Measurements from ENCODE around the gene TIRAP.

Gene TIRAP

GRCh38 chr11:126263489-126263888, 19.4 kb upstream of the TIRAP start:
- WGBS, 2 experiments: 96% methylated on average over 6 of the region's 6 CpGs
- Histone ChIP-seq H3K9me3 (ENCODE audit: control insufficient read depth, low read length) (no peaks in the 10 kb centered on the region), H3K27me3 (ENCODE audit: control insufficient read depth, insufficient read depth, low read length, poor library complexity, severe bottlenecking) (no peaks in the 10 kb centered on the region), H3K4me1 (ENCODE audit: control insufficient read depth, insufficient read depth, low read length) (peaks cover 7% of the 10 kb centered on the region), H3K4me3 (ENCODE audit: insufficient read depth, low read depth, low read length) (no peak overlapping the region), H3K36me3 (ENCODE audit: control insufficient read depth, insufficient read depth, low read length) (peaks cover 52% of the 10 kb centered on the region), H3K27ac (ENCODE audit: insufficient read depth, low read depth, low read length, poor library complexity, severe bottlenecking) (no peak overlapping the region)

- Histone ChIP-seq H3K36me3 (ENCODE audit: control insufficient read depth, insufficient read depth, low read length) (peaks cover 52% of the 10 kb centered on the region), H3K27ac (ENCODE audit: insufficient read depth, low read depth, low read length, poor library complexity, severe bottlenecking) (no peak overlapping the region), H3K4me3 (ENCODE audit: insufficient read depth, low read depth, low read length) (no peak overlapping the region), H3K4me1 (ENCODE audit: control insufficient read depth, insufficient read depth, low read length) (peaks cover 11% of the 10 kb centered on the region), H3K27me3 (ENCODE audit: control insufficient read depth, insufficient read depth, low read length, poor library complexity, severe bottlenecking) (no peaks in the 10 kb centered on the region), H3K9me3 (ENCODE audit: control insufficient read depth, low read length) (no peaks in the 10 kb centered on the region)
- WGBS, 2 experiments: 94 to 95% methylated on average over 8 of the region's 8 CpGs
Observed at GRCh38 chr11:126265811-126266210, 17.1 kb upstream of the TIRAP start.

GRCh38 chr11:126267650-126268049, 15.2 kb upstream of the TIRAP start:
- no peaks in the 10 kb centered on the region for H3K9me3 ChIP-seq (ENCODE audit: control insufficient read depth, low read length)
- no peaks in the 10 kb centered on the region for H3K27me3 ChIP-seq (ENCODE audit: control insufficient read depth, insufficient read depth, low read length, poor library complexity, severe bottlenecking)
- peaks cover 11% of the 10 kb centered on the region for H3K4me1 ChIP-seq (ENCODE audit: control insufficient read depth, insufficient read depth, low read length)
- H3K4me3 ChIP-seq (ENCODE audit: insufficient read depth, low read depth, low read length): peak overlapping the region; percentile 99
- WGBS, 2 experiments: 89 to 90% methylated on average over 6 of the region's 6 CpGs
- peak overlapping the region; percentile 83 for H3K27ac ChIP-seq (ENCODE audit: insufficient read depth, low read depth, low read length, poor library complexity, severe bottlenecking)
- H3K36me3 ChIP-seq (ENCODE audit: control insufficient read depth, insufficient read depth, low read length): peaks cover 44% of the 10 kb centered on the region

GRCh38 chr11:126268361-126268707, 14.6 kb upstream of the TIRAP start:
- H3K4me1 ChIP-seq (ENCODE audit: control insufficient read depth, insufficient read depth, low read length): peaks cover 11% of the 10 kb centered on the region
- WGBS, 2 experiments: 1% methylated on average over 23 of the region's 23 CpGs
- peak overlapping the region; percentile 83 for H3K27ac ChIP-seq (ENCODE audit: insufficient read depth, low read depth, low read length, poor library complexity, severe bottlenecking)
- no peaks in the 10 kb centered on the region for H3K9me3 ChIP-seq (ENCODE audit: control insufficient read depth, low read length)
- peaks cover 42% of the 10 kb centered on the region for H3K36me3 ChIP-seq (ENCODE audit: control insufficient read depth, insufficient read depth, low read length)
- H3K4me3 ChIP-seq (ENCODE audit: insufficient read depth, low read depth, low read length): peak overlapping the region; percentile 99
- no peaks in the 10 kb centered on the region for H3K27me3 ChIP-seq (ENCODE audit: control insufficient read depth, insufficient read depth, low read length, poor library complexity, severe bottlenecking)

- H3K4me3 ChIP-seq (ENCODE audit: insufficient read depth, low read depth, low read length): peak within 1 kb of the TSS; percentile 99
- H3K9me3 ChIP-seq (ENCODE audit: control insufficient read depth, low read length): no peaks in the 10 kb centered on the region
- H3K4me1 ChIP-seq (ENCODE audit: control insufficient read depth, insufficient read depth, low read length): peaks cover 11% of the 10 kb centered on the region
- 1% methylated on average over 64 of the region's 64 CpGs for WGBS, 2 experiments
- H3K27ac ChIP-seq (ENCODE audit: insufficient read depth, low read depth, low read length, poor library complexity, severe bottlenecking): peak within 1 kb of the TSS; percentile 83
- peaks cover 41% of the 10 kb centered on the region for H3K36me3 ChIP-seq (ENCODE audit: control insufficient read depth, insufficient read depth, low read length)
- no peaks in the 10 kb centered on the region for H3K27me3 ChIP-seq (ENCODE audit: control insufficient read depth, insufficient read depth, low read length, poor library complexity, severe bottlenecking)
Observed at GRCh38 chr11:126268708-126269579, 13.9 kb upstream of the TIRAP start, which contains the start of the genes FOXRED1 and SRPRA. Gene FOXRED1 (plus strand): TSS chr11:126269154. CDS start chr11:126269207, 53 bp downstream. Gene SRPRA (minus strand): TSS chr11:126268895. CDS start chr11:126268804, 91 bp downstream.

GRCh38 chr11:126277322-126277721, 5.6 kb upstream of the TIRAP start:
- H3K4me1 ChIP-seq (ENCODE audit: control insufficient read depth, insufficient read depth, low read length): no peaks in the 10 kb centered on the region
- H3K9me3 ChIP-seq (ENCODE audit: control insufficient read depth, low read length): no peaks in the 10 kb centered on the region
- peaks cover 26% of the 10 kb centered on the region for H3K36me3 ChIP-seq (ENCODE audit: control insufficient read depth, insufficient read depth, low read length)
- H3K4me3 ChIP-seq (ENCODE audit: insufficient read depth, low read depth, low read length): no peak overlapping the region
- H3K27me3 ChIP-seq (ENCODE audit: control insufficient read depth, insufficient read depth, low read length, poor library complexity, severe bottlenecking): no peaks in the 10 kb centered on the region
- no peak overlapping the region for H3K27ac ChIP-seq (ENCODE audit: insufficient read depth, low read depth, low read length, poor library complexity, severe bottlenecking)
- WGBS, 2 experiments: 94 to 96% methylated on average over 11 of the region's 11 CpGs

GRCh38 chr11:126277780-126278179, 5.1 kb upstream of the TIRAP start:
- Histone ChIP-seq H3K4me1 (ENCODE audit: control insufficient read depth, insufficient read depth, low read length) (no peaks in the 10 kb centered on the region), H3K36me3 (ENCODE audit: control insufficient read depth, insufficient read depth, low read length) (peaks cover 26% of the 10 kb centered on the region), H3K4me3 (ENCODE audit: insufficient read depth, low read depth, low read length) (no peak overlapping the region), H3K27me3 (ENCODE audit: control insufficient read depth, insufficient read depth, low read length, poor library complexity, severe bottlenecking) (no peaks in the 10 kb centered on the region), H3K9me3 (ENCODE audit: control insufficient read depth, low read length) (no peaks in the 10 kb centered on the region), H3K27ac (ENCODE audit: insufficient read depth, low read depth, low read length, poor library complexity, severe bottlenecking) (no peak overlapping the region)
- WGBS, 2 experiments: 95 to 98% methylated on average over 4 of the region's 4 CpGs

GRCh38 chr11:126279191-126279590, 3.7 kb upstream of the TIRAP start:
- H3K27ac ChIP-seq (ENCODE audit: insufficient read depth, low read depth, low read length, poor library complexity, severe bottlenecking): no peak overlapping the region
- H3K4me1 ChIP-seq (ENCODE audit: control insufficient read depth, insufficient read depth, low read length): no peaks in the 10 kb centered on the region
- 87 to 89% methylated on average over 8 of the region's 8 CpGs for WGBS, 2 experiments
- no peak overlapping the region for H3K4me3 ChIP-seq (ENCODE audit: insufficient read depth, low read depth, low read length)
- peaks cover 16% of the 10 kb centered on the region for H3K36me3 ChIP-seq (ENCODE audit: control insufficient read depth, insufficient read depth, low read length)
- H3K9me3 ChIP-seq (ENCODE audit: control insufficient read depth, low read length): no peaks in the 10 kb centered on the region
- peaks cover 10% of the 10 kb centered on the region for H3K27me3 ChIP-seq (ENCODE audit: control insufficient read depth, insufficient read depth, low read length, poor library complexity, severe bottlenecking)

GRCh38 chr11:126280595-126280994, 2.3 kb upstream of the TIRAP start:
- H3K27me3 ChIP-seq (ENCODE audit: control insufficient read depth, insufficient read depth, low read length, poor library complexity, severe bottlenecking): peaks cover 10% of the 10 kb centered on the region
- H3K36me3 ChIP-seq (ENCODE audit: control insufficient read depth, insufficient read depth, low read length): peaks cover 6% of the 10 kb centered on the region
- no peaks in the 10 kb centered on the region for H3K9me3 ChIP-seq (ENCODE audit: control insufficient read depth, low read length)
- H3K4me3 ChIP-seq (ENCODE audit: insufficient read depth, low read depth, low read length): no peak overlapping the region
- H3K4me1 ChIP-seq (ENCODE audit: control insufficient read depth, insufficient read depth, low read length): no peaks in the 10 kb centered on the region
- H3K27ac ChIP-seq (ENCODE audit: insufficient read depth, low read depth, low read length, poor library complexity, severe bottlenecking): no peak overlapping the region
- WGBS, 2 experiments: 90% methylated on average over 5 of the region's 5 CpGs

- Histone ChIP-seq H3K4me1 (ENCODE audit: control insufficient read depth, insufficient read depth, low read length) (no peaks in the 10 kb centered on the region), H3K27me3 (ENCODE audit: control insufficient read depth, insufficient read depth, low read length, poor library complexity, severe bottlenecking) (peaks cover 10% of the 10 kb centered on the region), H3K27ac (ENCODE audit: insufficient read depth, low read depth, low read length, poor library complexity, severe bottlenecking) (no peak overlapping the region), H3K36me3 (ENCODE audit: control insufficient read depth, insufficient read depth, low read length) (peaks cover 2% of the 10 kb centered on the region), H3K4me3 (ENCODE audit: insufficient read depth, low read depth, low read length) (no peak overlapping the region), H3K9me3 (ENCODE audit: control insufficient read depth, low read length) (no peaks in the 10 kb centered on the region)
- WGBS, 2 experiments: 93% methylated on average over 6 of the region's 6 CpGs
Observed at GRCh38 chr11:126281245-126281644, 1.6 kb upstream of the TIRAP start.

Measured in ectodermal cell (in vitro differentiated cells).